T-helper 1 cell treated with Interleukin-12 subunit alpha and Interleukin-12 subunit beta and Interleukin-4 antibody, amounts not matched to agents 30 μg/mL and 1 μg/mL, for 36 hours (primary cell): Measurements from ENCODE around the gene MYZAP.
A peak's percentile ranks its signal among the peaks of the same experiment; 100 is the strongest.

Source experiments
- H3K27ac Mint-ChIP-seq: one replicate; pipeline ENCODE4 v1.8.0; 2021; ENCODE audit warnings: mild to moderate bottlenecking, mixed read lengths
- H3K27me3 Mint-ChIP-seq: one replicate; pipeline ENCODE4 v1.8.0; 2021; ENCODE audit warnings: low read depth, mixed read lengths
- H3K36me3 Mint-ChIP-seq: one replicate; pipeline ENCODE4 v1.8.0; 2021; ENCODE audit warnings: low read depth, mixed read lengths
- H3K4me1 Mint-ChIP-seq: one replicate; pipeline ENCODE4 v1.8.0; 2021; ENCODE audit warnings: low read depth, mixed read lengths
- H3K4me3 Mint-ChIP-seq: one replicate; pipeline ENCODE4 v1.8.0; 2021; ENCODE audit warnings: mild to moderate bottlenecking, moderate library complexity, mixed read lengths
- H3K9me3 Mint-ChIP-seq: one replicate; pipeline ENCODE4 v1.8.0; 2021; ENCODE audit warnings: mixed read lengths

MYZAP gene

GRCh38 chr15:57572468-57572867, 19.2 kb upstream of the MYZAP start:
- H3K4me3 Mint-ChIP-seq: no peak overlapping the region
- no peaks in the 10 kb centered on the region for H3K36me3 Mint-ChIP-seq
- H3K27me3 Mint-ChIP-seq: peaks cover 23% of the 10 kb centered on the region
- no peaks in the 10 kb centered on the region for H3K9me3 Mint-ChIP-seq
- H3K4me1 Mint-ChIP-seq: no peaks in the 10 kb centered on the region
- H3K27ac Mint-ChIP-seq: no peak overlapping the region

- Mint-ChIP-seq H3K9me3 (no peaks in the 10 kb centered on the region), H3K36me3 (no peaks in the 10 kb centered on the region), H3K4me1 (no peaks in the 10 kb centered on the region), H3K4me3 (no peak overlapping the region), H3K27ac (no peak overlapping the region), H3K27me3 (peaks cover 27% of the 10 kb centered on the region)
Observed at GRCh38 chr15:57573151-57573550, 18.6 kb upstream of the MYZAP start.

GRCh38 chr15:57575363-57575762, 16.3 kb upstream of the MYZAP start:
- Mint-ChIP-seq H3K4me3 (no peak overlapping the region), H3K36me3 (no peaks in the 10 kb centered on the region), H3K27me3 (peaks cover 28% of the 10 kb centered on the region), H3K27ac (no peak overlapping the region), H3K4me1 (no peaks in the 10 kb centered on the region), H3K9me3 (no peaks in the 10 kb centered on the region)

- Mint-ChIP-seq H3K4me1 (no peaks in the 10 kb centered on the region), H3K9me3 (peaks cover 8% of the 10 kb centered on the region), H3K4me3 (no peak overlapping the region)
Observed at GRCh38 chr15:57578288-57578900, 13.3 kb upstream of the MYZAP start.

GRCh38 chr15:57580428-57580827, 11.3 kb upstream of the MYZAP start:
- H3K4me3 Mint-ChIP-seq: no peak overlapping the region
- H3K9me3 Mint-ChIP-seq: peaks cover 14% of the 10 kb centered on the region
- H3K36me3 Mint-ChIP-seq: peaks cover 4% of the 10 kb centered on the region
- H3K4me1 Mint-ChIP-seq: no peaks in the 10 kb centered on the region
- H3K27me3 Mint-ChIP-seq: peaks cover 36% of the 10 kb centered on the region
- H3K27ac Mint-ChIP-seq: no peak overlapping the region

More at GRCh38 chr15:57578288-57578900, 13.3 kb upstream of the MYZAP start:
- peaks cover 32% of the 10 kb centered on the region for H3K27me3 Mint-ChIP-seq
- peaks cover 4% of the 10 kb centered on the region for H3K36me3 Mint-ChIP-seq
- H3K27ac Mint-ChIP-seq: no peak overlapping the region

GRCh38 chr15:57580866-57581265, 10.8 kb upstream of the MYZAP start:
- Mint-ChIP-seq H3K27me3 (peaks cover 36% of the 10 kb centered on the region), H3K4me1 (no peaks in the 10 kb centered on the region), H3K4me3 (no peak overlapping the region)

GRCh38 chr15:57582090-57582489, 9.6 kb upstream of the MYZAP start:
- Mint-ChIP-seq H3K36me3 (peaks cover 4% of the 10 kb centered on the region), H3K4me3 (no peak overlapping the region), H3K4me1 (peaks cover 2% of the 10 kb centered on the region), H3K9me3 (peaks cover 14% of the 10 kb centered on the region), H3K27ac (no peak overlapping the region), H3K27me3 (peaks cover 35% of the 10 kb centered on the region)

More at GRCh38 chr15:57580866-57581265, 10.8 kb upstream of the MYZAP start:
- Mint-ChIP-seq H3K36me3 (peaks cover 4% of the 10 kb centered on the region), H3K27ac (no peak overlapping the region), H3K9me3 (peaks cover 14% of the 10 kb centered on the region)

- H3K27ac Mint-ChIP-seq: no peak overlapping the region
- no peak overlapping the region for H3K4me3 Mint-ChIP-seq
- H3K36me3 Mint-ChIP-seq: peaks cover 4% of the 10 kb centered on the region
Observed at GRCh38 chr15:57583282-57583681, 8.4 kb upstream of the MYZAP start.

GRCh38 chr15:57583720-57584119, 8.0 kb upstream of the MYZAP start:
- H3K36me3 Mint-ChIP-seq: peaks cover 4% of the 10 kb centered on the region
- H3K9me3 Mint-ChIP-seq: peaks cover 14% of the 10 kb centered on the region
- no peak overlapping the region for H3K4me3 Mint-ChIP-seq
- H3K27me3 Mint-ChIP-seq: peaks cover 32% of the 10 kb centered on the region
- peaks cover 12% of the 10 kb centered on the region for H3K4me1 Mint-ChIP-seq
- H3K27ac Mint-ChIP-seq: no peak overlapping the region

More at GRCh38 chr15:57583282-57583681, 8.4 kb upstream of the MYZAP start:
- H3K9me3 Mint-ChIP-seq: peaks cover 14% of the 10 kb centered on the region
- H3K4me1 Mint-ChIP-seq: peaks cover 12% of the 10 kb centered on the region
- H3K27me3 Mint-ChIP-seq: peaks cover 31% of the 10 kb centered on the region

GRCh38 chr15:57586661-57587424, 4.9 kb upstream of the MYZAP start:
- peak overlapping the region; percentile 18 for H3K27ac Mint-ChIP-seq
- H3K4me3 Mint-ChIP-seq: no peak overlapping the region
- H3K4me1 Mint-ChIP-seq: peaks cover 15% of the 10 kb centered on the region
- peaks cover 42% of the 10 kb centered on the region for H3K27me3 Mint-ChIP-seq
- peaks cover 14% of the 10 kb centered on the region for H3K9me3 Mint-ChIP-seq
- H3K36me3 Mint-ChIP-seq: peaks cover 4% of the 10 kb centered on the region

GRCh38 chr15:57589281-57589680, 2.4 kb upstream of the MYZAP start:
- H3K27me3 Mint-ChIP-seq: peaks cover 54% of the 10 kb centered on the region
- H3K4me1 Mint-ChIP-seq: peaks cover 15% of the 10 kb centered on the region
- H3K9me3 Mint-ChIP-seq: no peaks in the 10 kb centered on the region
- no peak overlapping the region for H3K4me3 Mint-ChIP-seq
- H3K36me3 Mint-ChIP-seq: no peaks in the 10 kb centered on the region
- no peak overlapping the region for H3K27ac Mint-ChIP-seq

- H3K4me1 Mint-ChIP-seq: peaks cover 15% of the 10 kb centered on the region
- no peaks in the 10 kb centered on the region for H3K9me3 Mint-ChIP-seq
- no peaks in the 10 kb centered on the region for H3K36me3 Mint-ChIP-seq
- peaks cover 58% of the 10 kb centered on the region for H3K27me3 Mint-ChIP-seq
- no peak overlapping the region for H3K27ac Mint-ChIP-seq
- no peak overlapping the region for H3K4me3 Mint-ChIP-seq
Observed at GRCh38 chr15:57589754-57590153, 1.9 kb upstream of the MYZAP start.

GRCh38 chr15:57591237-57591821, 375 bp upstream of the MYZAP start:
- Mint-ChIP-seq H3K27ac (no peak overlapping the region), H3K9me3 (no peaks in the 10 kb centered on the region), H3K36me3 (no peaks in the 10 kb centered on the region), H3K4me1 (peaks cover 15% of the 10 kb centered on the region), H3K4me3 (peak overlapping the region; percentile 41), H3K27me3 (peaks cover 59% of the 10 kb centered on the region)

- Mint-ChIP-seq H3K36me3 (no peaks in the 10 kb centered on the region), H3K9me3 (no peaks in the 10 kb centered on the region), H3K4me1 (peaks cover 9% of the 10 kb centered on the region), H3K27me3 (peaks cover 62% of the 10 kb centered on the region), H3K4me3 (peak overlapping the region; percentile 27), H3K27ac (no peak overlapping the region)
Observed at GRCh38 chr15:57592426-57592825, 722 bp downstream of the MYZAP start.
